Measurements from ENCODE around the gene NCKAP5.

Gene NCKAP5

GRCh38 chr2:132923787-132924186, 644.5 kb downstream of the NCKAP5 start:
- H3K4me3 ChIP-seq (ENCODE audit: control insufficient read depth, low read depth, low read length), result no peak overlapping the region
- DNase-seq (ENCODE audit: low read depth), result no peak
- no peak for TF ChIP-seq CTCF (conservative IDR thresholded peaks at IDR 0.05; ENCODE audit: control insufficient read depth, insufficient read depth, low read depth, low read length)

- no peak for TF ChIP-seq CTCF (conservative IDR thresholded peaks at IDR 0.05; ENCODE audit: control insufficient read depth, insufficient read depth, low read depth, low read length)
- H3K4me3 ChIP-seq (ENCODE audit: control insufficient read depth, low read depth, low read length), result no peak overlapping the region
- no peak for DNase-seq (ENCODE audit: low read depth)
Measured at GRCh38 chr2:132915812-132916549, 652.3 kb downstream of the NCKAP5 start.

GRCh38 chr2:132911726-132912724, 656.2 kb downstream of the NCKAP5 start:
- no peak for TF ChIP-seq CTCF (conservative IDR thresholded peaks at IDR 0.05; ENCODE audit: control insufficient read depth, insufficient read depth, low read depth, low read length)
- DNase-seq (ENCODE audit: low read depth), result no peak

GRCh38 chr2:132910432-132910831, 657.8 kb downstream of the NCKAP5 start:
- no peak for TF ChIP-seq CTCF (conservative IDR thresholded peaks at IDR 0.05; ENCODE audit: control insufficient read depth, insufficient read depth, low read depth, low read length)
- no peak for DNase-seq (ENCODE audit: low read depth)
- no peak overlapping the region for H3K4me3 ChIP-seq (ENCODE audit: control insufficient read depth, low read depth, low read length)

More at GRCh38 chr2:132911726-132912724, 656.2 kb downstream of the NCKAP5 start:
- no peak overlapping the region for H3K4me3 ChIP-seq (ENCODE audit: control insufficient read depth, low read depth, low read length)

- DNase-seq (ENCODE audit: low read depth), result no peak
- no peak overlapping the region for H3K4me3 ChIP-seq (ENCODE audit: control insufficient read depth, low read depth, low read length)
- TF ChIP-seq CTCF (conservative IDR thresholded peaks at IDR 0.05; ENCODE audit: control insufficient read depth, insufficient read depth, low read depth, low read length), result no peak
Measured at GRCh38 chr2:132909427-132909826, 658.8 kb downstream of the NCKAP5 start.

GRCh38 chr2:132904142-132904842, 664.0 kb downstream of the NCKAP5 start:
- no peak for DNase-seq (ENCODE audit: low read depth)
- no peak for TF ChIP-seq CTCF (conservative IDR thresholded peaks at IDR 0.05; ENCODE audit: control insufficient read depth, insufficient read depth, low read depth, low read length)
- no peak overlapping the region for H3K4me3 ChIP-seq (ENCODE audit: control insufficient read depth, low read depth, low read length)

Measured in fibroblast of mammary gland (primary cell).